TTC549 (cell line): ENCODE results near the gene SMYD3.

Experiments used
- FAIRE-seq: peaks from 2 replicates; lab custom pipeline; 2012; peaks lifted over from hg19 to GRCh38; lab: Jason Lieb, UNC

The SMYD3 gene

GRCh38 chr1:245901565-245901964 lies 605.5 kb downstream of the SMYD3 start:
- FAIRE-seq = no peak

DNA sequence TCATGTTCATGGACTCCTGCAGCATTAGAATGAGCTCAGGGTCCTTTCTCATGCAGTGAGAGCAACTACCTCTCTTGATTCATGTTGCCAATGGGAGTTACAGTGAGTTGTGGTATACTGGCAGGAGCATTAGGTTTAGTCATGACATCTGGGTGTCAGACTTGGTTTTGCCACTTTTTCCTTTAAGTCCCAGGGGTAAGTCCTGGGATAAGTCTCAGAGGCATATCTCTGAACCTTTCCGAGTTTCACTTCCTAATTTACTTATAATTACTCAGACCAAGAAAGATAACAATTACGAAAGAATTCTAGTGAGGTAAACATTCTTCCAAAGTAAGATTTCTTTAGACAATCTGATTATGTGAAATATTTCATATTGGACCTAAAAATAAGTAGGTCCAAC lies 606.0 kb downstream of the SMYD3 start:
- FAIRE-seq = no peak

- no peak for FAIRE-seq
Observed at GRCh38 chr1:245898581-245898980, 608.5 kb downstream of the SMYD3 start.

- no peak for FAIRE-seq
Observed at GRCh38 chr1:245896258-245896657, 610.8 kb downstream of the SMYD3 start.

DNA sequence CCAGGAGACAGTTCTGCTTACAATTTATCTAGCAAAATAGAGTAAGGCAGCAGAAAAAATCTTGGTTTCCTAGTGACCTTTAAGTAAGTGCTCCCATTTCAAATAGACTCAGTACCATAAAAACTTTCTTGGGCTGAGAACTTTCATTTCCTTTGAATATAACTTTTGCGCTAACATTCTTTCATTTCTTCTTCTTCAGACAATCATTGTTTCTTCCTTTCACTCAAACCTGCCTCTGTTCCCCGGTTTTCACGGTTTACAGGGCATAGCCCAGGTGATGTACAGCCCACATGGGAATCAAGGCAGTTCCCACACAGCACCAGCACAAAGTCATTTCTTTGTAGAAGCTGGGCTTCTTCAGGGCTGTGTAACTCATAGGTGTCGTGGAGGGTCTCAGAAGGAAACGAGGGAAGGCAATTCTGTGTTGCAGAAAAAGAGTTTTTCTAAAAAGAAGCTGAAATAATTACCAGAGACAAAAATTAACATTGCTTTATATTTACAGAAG lies 611.6 kb downstream of the SMYD3 start:
- no peak for FAIRE-seq

DNA sequence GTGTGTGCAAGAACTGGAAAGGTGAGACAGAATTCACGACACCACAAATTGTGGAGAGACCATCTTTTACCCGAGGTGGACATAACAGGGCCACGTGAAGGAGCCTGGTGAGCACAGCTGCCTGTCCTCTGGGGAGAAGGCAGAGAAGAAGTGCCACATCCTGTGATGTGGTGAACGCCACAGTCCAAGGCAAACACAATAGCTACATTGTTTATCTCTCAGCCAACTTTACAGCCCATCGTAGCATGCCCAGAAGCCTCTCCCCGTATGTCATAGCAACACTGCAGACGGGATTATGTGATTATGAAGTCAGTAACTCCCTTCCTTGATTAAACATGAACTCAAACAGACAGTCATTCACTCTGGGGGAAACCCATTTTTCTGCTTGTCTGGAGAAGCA lies 612.2 kb downstream of the SMYD3 start:
- FAIRE-seq = no peak

DNA sequence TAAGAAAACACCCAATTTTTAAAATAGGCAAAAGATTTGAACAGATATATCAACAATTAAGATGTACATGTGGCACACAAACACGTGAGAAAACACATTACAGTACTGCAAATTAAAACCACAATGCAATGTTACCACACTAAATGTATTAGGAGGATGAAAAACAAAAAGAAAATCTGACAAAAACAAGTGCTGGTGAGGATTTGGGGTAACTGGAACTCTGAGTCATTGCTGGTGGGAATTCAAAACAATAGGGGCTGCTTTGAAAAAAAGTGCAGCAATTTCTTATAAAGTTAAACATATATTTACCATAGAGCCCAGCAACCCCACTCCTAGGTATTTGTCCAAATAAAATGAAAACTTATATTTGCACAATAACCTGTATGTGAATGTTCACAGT lies 614.1 kb downstream of the SMYD3 start:
- no peak for FAIRE-seq

DNA sequence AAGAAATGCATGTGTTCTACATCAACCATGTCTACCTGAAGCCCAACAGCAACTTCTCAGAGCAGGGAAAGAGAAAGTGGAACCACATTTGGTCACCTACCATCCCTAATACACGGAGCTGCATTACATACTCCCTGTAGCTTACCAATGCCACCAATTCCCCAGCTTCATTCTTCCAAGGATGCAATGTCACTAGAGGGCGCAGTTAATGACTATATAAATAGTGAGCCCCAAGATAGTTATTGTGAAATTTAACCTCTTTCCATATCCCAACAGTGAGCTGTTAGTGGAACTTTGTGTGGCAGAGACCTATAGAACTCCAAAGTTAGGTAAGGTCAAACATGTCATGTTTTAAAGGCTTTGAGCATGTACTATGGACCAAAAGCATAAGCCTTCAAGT lies 618.3 kb downstream of the SMYD3 start:
- peak; percentile 11 for FAIRE-seq

- no peak for FAIRE-seq
Observed at GRCh38 chr1:245887829-245888228, 619.2 kb downstream of the SMYD3 start.

DNA sequence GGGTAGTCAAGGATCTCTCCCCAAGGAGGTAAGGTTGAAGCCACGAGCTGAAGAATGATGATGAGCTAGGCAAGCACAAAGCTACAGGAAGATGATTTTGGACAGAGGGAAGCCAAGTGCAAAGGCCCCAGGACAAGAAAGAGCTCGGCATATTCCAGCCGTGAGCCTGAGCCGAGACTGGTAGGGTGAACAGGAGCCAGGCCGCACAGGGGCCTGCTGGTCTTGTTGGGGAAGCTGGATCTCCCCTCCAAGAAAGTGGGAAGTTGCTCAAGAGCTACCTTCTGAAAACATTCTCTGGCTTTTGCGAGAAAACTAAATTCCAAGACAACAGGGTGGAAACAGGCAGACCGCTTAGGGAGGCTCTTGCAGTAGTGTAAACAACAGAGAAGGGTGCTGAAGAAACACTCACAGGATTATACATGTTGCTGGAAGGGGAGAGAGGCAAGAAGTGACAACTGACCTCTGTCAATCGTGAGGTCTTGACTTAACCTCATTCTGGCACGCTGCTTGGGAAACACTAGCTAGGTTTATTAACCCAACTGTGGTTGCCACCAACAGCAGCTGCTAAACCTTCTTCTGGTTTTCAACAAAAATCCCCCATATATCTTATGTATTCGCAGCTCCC lies 625.2 kb downstream of the SMYD3 start:
- no peak for FAIRE-seq

- no peak for FAIRE-seq
Observed at GRCh38 chr1:245880754-245881403, 626.2 kb downstream of the SMYD3 start.

DNA sequence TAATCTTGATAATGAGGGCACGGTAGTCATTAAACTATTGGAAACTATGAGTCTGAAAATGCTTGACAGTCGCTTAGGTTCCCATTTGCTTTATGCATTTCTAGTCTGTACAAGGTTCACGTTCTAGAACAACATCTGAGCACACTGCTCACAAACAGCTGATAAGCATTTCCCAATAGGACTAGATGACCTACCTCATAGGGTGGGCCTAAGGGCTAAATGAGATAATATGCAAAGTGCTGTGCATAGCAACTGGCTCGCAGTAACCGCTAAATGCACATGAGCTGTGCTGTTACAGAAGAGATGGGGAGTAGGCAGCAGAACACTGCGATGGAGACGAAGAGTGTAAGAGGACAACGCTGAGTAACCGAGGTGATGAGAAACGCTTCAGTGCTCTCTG lies 628.0 kb downstream of the SMYD3 start:
- no peak for FAIRE-seq

DNA sequence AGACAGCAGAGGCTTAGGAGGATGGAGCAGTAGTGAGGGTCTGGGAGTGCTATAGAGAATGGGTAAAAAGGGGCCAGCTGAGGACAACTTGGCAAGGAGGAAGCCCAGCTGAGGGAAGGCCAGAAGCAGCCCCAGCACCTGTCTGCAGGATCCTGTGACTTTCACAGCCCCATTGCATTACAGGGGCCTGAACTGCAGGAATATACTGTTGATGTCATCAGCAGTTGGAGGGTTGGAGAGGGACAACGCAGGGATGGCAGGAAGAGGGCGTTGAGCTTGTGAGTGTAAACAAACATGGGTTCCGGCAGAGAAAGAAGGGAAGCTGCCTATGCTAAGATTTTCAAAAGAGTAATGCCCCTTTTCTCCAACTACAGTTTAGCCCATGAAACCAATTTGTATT lies 628.5 kb downstream of the SMYD3 start:
- no peak for FAIRE-seq

GRCh38 chr1:245877976-245878375 lies 629.1 kb downstream of the SMYD3 start:
- FAIRE-seq = no peak

DNA sequence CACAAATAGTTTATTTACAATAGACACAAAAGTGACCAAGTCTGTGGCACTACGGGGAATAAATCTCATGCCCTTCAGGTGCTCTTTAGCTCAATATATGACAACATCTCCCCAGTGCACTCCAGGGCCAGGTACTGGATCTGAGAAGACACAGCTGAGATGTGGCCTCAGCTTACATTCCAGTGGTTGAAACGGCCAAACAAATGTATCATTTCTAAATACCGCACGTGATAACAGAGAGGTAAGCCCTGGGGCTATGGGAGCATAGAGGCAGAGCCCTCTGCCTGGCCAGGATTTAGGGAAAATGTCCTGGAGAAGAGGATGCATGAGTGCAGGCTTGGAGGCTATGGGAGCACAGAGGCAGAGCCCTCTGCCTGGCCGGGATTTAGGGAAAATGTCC lies 630.5 kb downstream of the SMYD3 start:
- no peak for FAIRE-seq

GRCh38 chr1:245875581-245876261 lies 631.4 kb downstream of the SMYD3 start:
- FAIRE-seq = no peak

DNA sequence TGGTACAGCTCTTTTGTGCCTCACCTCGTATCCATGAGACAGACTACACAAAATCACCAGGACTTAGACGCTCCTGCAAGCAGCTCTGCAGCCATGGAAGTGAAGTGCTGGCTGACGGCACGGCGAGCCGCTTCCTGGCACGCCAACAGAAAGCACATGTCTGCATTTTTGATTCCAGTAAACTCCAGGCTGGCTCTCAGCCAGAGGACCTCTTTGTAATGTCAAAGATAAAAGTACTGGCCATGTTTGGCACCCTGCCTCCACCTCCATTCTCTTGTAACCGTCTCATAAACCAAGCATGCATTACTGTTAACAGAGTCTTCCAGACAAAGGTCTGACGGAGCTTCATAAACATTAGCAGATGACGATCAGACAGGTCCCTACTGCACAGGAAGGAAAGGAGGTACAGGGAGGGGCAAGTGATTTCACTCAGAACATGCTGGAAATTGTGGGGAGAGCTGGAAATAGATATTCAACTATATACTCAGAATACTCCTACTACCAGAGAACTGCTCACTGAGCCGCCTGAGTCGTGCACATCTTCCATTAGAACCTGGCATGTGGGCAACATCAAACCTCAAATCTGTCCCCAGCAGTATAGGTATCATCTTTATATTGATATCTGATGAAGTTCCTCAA lies 632.0 kb downstream of the SMYD3 start:
- no peak for FAIRE-seq

- no peak for FAIRE-seq
Observed at GRCh38 chr1:245873883-245874671, 633.0 kb downstream of the SMYD3 start.

DNA sequence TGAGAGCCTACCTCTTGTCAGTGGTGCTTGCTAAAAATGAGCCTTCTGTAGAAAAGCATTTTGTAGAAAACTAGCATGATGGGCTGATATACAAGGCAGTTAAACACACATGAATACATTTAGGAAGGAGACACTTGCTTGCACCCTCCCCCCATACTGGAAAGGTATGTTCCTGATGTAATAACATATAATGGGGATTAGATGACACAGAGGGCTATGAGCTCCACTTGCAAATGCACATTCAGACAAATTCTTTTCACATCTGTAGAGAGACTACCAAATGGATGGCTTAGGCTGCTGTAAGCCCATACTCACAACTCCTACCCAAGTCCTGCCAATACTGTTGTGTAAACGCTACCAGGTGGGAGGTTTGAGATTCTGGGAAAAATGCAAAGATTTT lies 634.0 kb downstream of the SMYD3 start:
- no peak for FAIRE-seq

DNA sequence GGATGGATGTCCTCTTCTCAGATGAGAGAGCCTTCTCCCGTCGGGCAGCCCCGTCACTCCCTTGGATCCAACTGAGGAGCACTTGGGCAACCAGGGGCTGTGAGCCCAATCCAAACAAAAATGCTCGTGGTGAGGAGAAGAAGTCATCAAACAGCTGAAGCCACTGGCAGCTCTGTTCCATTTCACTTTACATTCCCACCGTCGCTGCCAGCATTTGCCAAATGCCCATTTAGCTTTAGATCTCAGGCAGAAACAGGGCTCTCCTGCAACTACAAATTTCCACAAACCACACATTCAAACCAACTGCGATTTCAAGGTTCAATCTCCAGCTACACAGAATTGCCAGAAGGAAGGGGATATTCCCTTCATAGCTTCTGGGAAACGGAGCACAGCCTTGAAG lies 634.6 kb downstream of the SMYD3 start:
- no peak for FAIRE-seq

DNA sequence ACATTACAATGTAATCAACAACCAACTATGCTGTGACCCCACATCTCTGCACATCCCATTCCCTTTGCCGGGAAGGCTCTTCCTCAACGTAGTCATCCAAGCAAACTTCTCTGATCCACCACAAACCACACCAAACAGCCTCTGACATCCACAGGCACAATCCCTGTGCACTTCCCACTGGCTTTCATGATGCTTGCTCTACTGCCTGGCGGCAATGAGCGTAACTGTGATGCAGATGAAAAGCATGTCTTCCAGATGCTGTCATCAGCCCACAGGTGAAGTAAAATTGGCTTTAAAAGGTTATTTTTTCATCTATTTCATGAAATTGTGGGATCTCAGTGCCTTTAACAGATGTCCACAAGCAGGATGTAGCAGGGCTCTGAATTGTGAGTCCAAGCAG lies 635.2 kb downstream of the SMYD3 start:
- no peak for FAIRE-seq

- FAIRE-seq = no peak
Observed at GRCh38 chr1:245871191-245871590, 635.9 kb downstream of the SMYD3 start.
